Upper lobe of right lung (tissue), 1 donor: Measurements from ENCODE around the gene REPS1. TPM values are rescaled to one million over a fixed set of nuclear protein-coding genes. Genes with fewer than 3 reads are reported as not detected.

Experiments
- ATAC-seq: fragments of 200-7000 bp; cut with Tn5 transposase; one replicate; pipeline ENCODE4 v1.9.1; 2020; ENCODE audit warnings: mild to moderate bottlenecking, moderate library complexity
- DNase-seq: peaks from one replicate; pipeline ENCODE4 v3.0.0-alpha.2; 2020
- H3K27ac ChIP-seq: fragments of 200-600 bp; one replicate; pipeline ENCODE4 v1.8.0; 2022
- H3K27me3 ChIP-seq: fragments of 200-600 bp; one replicate; pipeline ENCODE4 v1.8.0; 2022; ENCODE audit warnings: mild to moderate bottlenecking
- H3K36me3 ChIP-seq: fragments of 200-600 bp; one replicate; pipeline ENCODE4 v1.8.0; 2022
- H3K4me1 ChIP-seq: fragments of 200-600 bp; one replicate; pipeline ENCODE4 v1.8.0; 2022
- H3K4me3 ChIP-seq: fragments of 200-600 bp; one replicate; pipeline ENCODE4 v1.8.0; 2022; ENCODE audit warnings: mild to moderate bottlenecking
- H3K9me3 ChIP-seq: fragments of 200-600 bp; one replicate; pipeline ENCODE4 v1.8.0; 2022
- intact Hi-C: fragments of 100-400 bp; cut with DNase I; formaldehyde crosslinking; loops from one replicate; pipeline ENCODE4 v1.11.0; 2022
- total RNA-seq: library from RNA; stranded (reverse); fragmentation: NEBNext Ultra II Directional; extraction: Animal tissue kit (Norgen Biotek cat#: 25700); gene quantifications from one replicate; pipeline ENCODE4 v1.2.1, GENCODE V29; 2021
- TF ChIP-seq, protein P1 (sequence below): fragments of 200-600 bp; IDR thresholded peaks from one replicate; pipeline ENCODE4 v1.8.0; 2022; ENCODE audit warnings: antibody characterized with exemption
- donor health status: DM: no; HTN: yes; CAD: no; lungs with severe emphysema.

The REPS1 gene
- total RNA-seq, 1 donor from 2014 or later: 35.4 TPM

GRCh38 chr6:138989098-138989983 lies 1.3 kb upstream of the REPS1 start:
- no peaks in the 10 kb centered on the region for H3K9me3 ChIP-seq
- no peak overlapping the region for H3K4me3 ChIP-seq
- H3K36me3 ChIP-seq: no peaks in the 10 kb centered on the region
- DNase-seq (no peak), ATAC-seq (no peak)
- H3K27ac ChIP-seq: no peak overlapping the region
- H3K27me3 ChIP-seq: no peaks in the 10 kb centered on the region
- H3K4me1 ChIP-seq: peaks cover 26% of the 10 kb centered on the region
- TF ChIP-seq, protein P1, sequence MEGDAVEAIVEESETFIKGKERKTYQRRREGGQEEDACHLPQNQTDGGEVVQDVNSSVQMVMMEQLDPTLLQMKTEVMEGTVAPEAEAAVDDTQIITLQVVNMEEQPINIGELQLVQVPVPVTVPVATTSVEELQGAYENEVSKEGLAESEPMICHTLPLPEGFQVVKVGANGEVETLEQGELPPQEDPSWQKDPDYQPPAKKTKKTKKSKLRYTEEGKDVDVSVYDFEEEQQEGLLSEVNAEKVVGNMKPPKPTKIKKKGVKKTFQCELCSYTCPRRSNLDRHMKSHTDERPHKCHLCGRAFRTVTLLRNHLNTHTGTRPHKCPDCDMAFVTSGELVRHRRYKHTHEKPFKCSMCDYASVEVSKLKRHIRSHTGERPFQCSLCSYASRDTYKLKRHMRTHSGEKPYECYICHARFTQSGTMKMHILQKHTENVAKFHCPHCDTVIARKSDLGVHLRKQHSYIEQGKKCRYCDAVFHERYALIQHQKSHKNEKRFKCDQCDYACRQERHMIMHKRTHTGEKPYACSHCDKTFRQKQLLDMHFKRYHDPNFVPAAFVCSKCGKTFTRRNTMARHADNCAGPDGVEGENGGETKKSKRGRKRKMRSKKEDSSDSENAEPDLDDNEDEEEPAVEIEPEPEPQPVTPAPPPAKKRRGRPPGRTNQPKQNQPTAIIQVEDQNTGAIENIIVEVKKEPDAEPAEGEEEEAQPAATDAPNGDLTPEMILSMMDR: no peak
- intact Hi-C loops: no loop called here

GRCh38 chr6:138988469-138988834 lies 399 bp upstream of the REPS1 start:
- Histone ChIP-seq H3K9me3 (no peaks in the 10 kb centered on the region), H3K4me3 (peak overlapping the region; percentile 89), H3K36me3 (no peaks in the 10 kb centered on the region), H3K4me1 (peaks cover 30% of the 10 kb centered on the region), H3K27ac (peak overlapping the region; percentile 95), H3K27me3 (no peaks in the 10 kb centered on the region)
- ATAC-seq: no peak
- TF ChIP-seq, protein P1: no peak
- DNase-seq: no peak
- intact Hi-C loops: no loop called here

GRCh38 chr6:138987080-138987642 lies 892 bp downstream of the REPS1 start:
- TF ChIP-seq, protein P1: no peak
- Histone ChIP-seq H3K4me3 (peak overlapping the region; percentile 89), H3K9me3 (no peaks in the 10 kb centered on the region), H3K27ac (peak overlapping the region; percentile 95), H3K36me3 (no peaks in the 10 kb centered on the region), H3K4me1 (peaks cover 38% of the 10 kb centered on the region), H3K27me3 (no peaks in the 10 kb centered on the region)
- ATAC-seq: no peak
- DNase-seq: peak; percentile 77
- intact Hi-C loops: no loop called here

GRCh38 chr6:138986578-138986977 lies 1.5 kb downstream of the REPS1 start:
- intact Hi-C loops: no loop called here
- H3K4me1 ChIP-seq: peaks cover 38% of the 10 kb centered on the region
- no peaks in the 10 kb centered on the region for H3K36me3 ChIP-seq
- H3K4me3 ChIP-seq: peak overlapping the region; percentile 89
- H3K9me3 ChIP-seq: no peaks in the 10 kb centered on the region
- TF ChIP-seq, protein P1: no peak
- H3K27ac ChIP-seq: peak overlapping the region; percentile 95
- H3K27me3 ChIP-seq: no peaks in the 10 kb centered on the region
- DNase-seq: no peak
- no peak for ATAC-seq

- no peaks in the 10 kb centered on the region for H3K27me3 ChIP-seq
- intact Hi-C loops: no loop called here
- no peaks in the 10 kb centered on the region for H3K9me3 ChIP-seq
- DNase-seq (no peak), ATAC-seq (no peak)
- no peak overlapping the region for H3K4me3 ChIP-seq
- TF ChIP-seq, protein P1: no peak
- H3K27ac ChIP-seq: no peak overlapping the region
- H3K4me1 ChIP-seq: peaks cover 32% of the 10 kb centered on the region
- H3K36me3 ChIP-seq: no peaks in the 10 kb centered on the region
Measured at GRCh38 chr6:138981416-138981815, 6.6 kb downstream of the REPS1 start.
